DND-41 (cell line): ENCODE data around the gene MDM2.

Experiments used
- ATAC-seq: fragments of 200-7000 bp; cut with Tn5 transposase; 3 replicates; pipeline ENCODE4 v1.9.1; 2021; ENCODE audit warnings: low read depth; ENCODE audit not compliant: insufficient read depth
- DNase-seq: peaks from one replicate; pipeline ENCODE4 v3.0.0-alpha.2; 2020
- H2AFZ ChIP-seq: 2 replicates; pipeline ENCODE4 v1.6.0; 2012; ENCODE audit warnings: low read depth, low read length
- H3K27ac ChIP-seq: 2 replicates; pipeline ENCODE4 v1.5.1; 2012; ENCODE audit warnings: low read length, inconsistent platforms
- H3K27me3 ChIP-seq: fragments of 200-600 bp; sonication (generic); 2 replicates; pipeline ENCODE4 v1.6.0; 2012; ENCODE audit warnings: low read length, mild to moderate bottlenecking, inconsistent platforms; ENCODE audit not compliant: insufficient read depth, poor library complexity
- H3K36me3 ChIP-seq: 2 replicates; pipeline ENCODE4 v1.5.1; 2012; ENCODE audit warnings: low read length, inconsistent platforms; ENCODE audit not compliant: insufficient read depth
- H3K4me1 ChIP-seq: 2 replicates; pipeline ENCODE4 v1.5.1; 2012; ENCODE audit warnings: mild to moderate bottlenecking, low read length; ENCODE audit not compliant: insufficient read depth
- H3K4me2 ChIP-seq: 2 replicates; pipeline ENCODE4 v1.6.0; 2012; ENCODE audit warnings: mild to moderate bottlenecking, moderate library complexity, low read length, inconsistent platforms; ENCODE audit not compliant: insufficient read depth
- H3K4me3 ChIP-seq, 2 experiments: fragments of 200-600 bp in 1 of 2; shearing (Covaris generic) in 1 of 2; 2 replicates each; pipeline ENCODE4 v1.5.1; 2012 to 2016; ENCODE audit warnings: inconsistent platforms in 2 of 2, low read length in 2 of 2, mild to moderate bottlenecking in 2 of 2, low read depth in 1 of 2, moderate library complexity in 1 of 2
- H3K79me2 ChIP-seq: 2 replicates; pipeline ENCODE4 v1.6.0; 2012; ENCODE audit warnings: low read length, inconsistent platforms; ENCODE audit not compliant: insufficient read depth
- H3K9ac ChIP-seq: 2 replicates; pipeline ENCODE4 v1.6.0; 2012; ENCODE audit warnings: low read depth, mild to moderate bottlenecking, inconsistent platforms, low read length, moderate library complexity
- H3K9me3 ChIP-seq: 2 replicates; pipeline ENCODE4 v1.5.1; 2012; ENCODE audit warnings: low read length, moderate library complexity, mild to moderate bottlenecking, inconsistent platforms; ENCODE audit not compliant: insufficient read depth, severe bottlenecking
- H4K20me1 ChIP-seq: 2 replicates; pipeline ENCODE4 v1.6.0; 2012; ENCODE audit warnings: low read length; ENCODE audit not compliant: insufficient read depth
- CTCF ChIP-seq: IDR thresholded peaks from 2 replicates; pipeline ENCODE4 v1.5.1; 2012; ENCODE audit warnings: borderline replicate concordance, low read length, moderate library complexity, mild to moderate bottlenecking; ENCODE audit not compliant: poor library complexity, severe bottlenecking; ENCODE audit errors: extremely low read depth
- EZH2 ChIP-seq: IDR thresholded peaks from 3 replicates; pipeline ENCODE4 v1.6.1; 2012; ENCODE audit warnings: borderline replicate concordance, low read depth, mild to moderate bottlenecking, moderate library complexity, low read length, inconsistent platforms; ENCODE audit not compliant: severe bottlenecking

The MDM2 gene

GRCh38 chr12:68793436-68793835 lies 14.5 kb upstream of the MDM2 start:
- H3K27me3 ChIP-seq: no peaks in the 10 kb centered on the region
- ATAC-seq (no peak), DNase-seq (no peak)
- TF ChIP-seq CTCF: no peak
- TF ChIP-seq EZH2: no peak
- no peak overlapping the region for H2AFZ ChIP-seq
- H3K36me3 ChIP-seq: no peaks in the 10 kb centered on the region
- H3K27ac ChIP-seq: no peak overlapping the region
- no peaks in the 10 kb centered on the region for H4K20me1 ChIP-seq
- H3K4me2 ChIP-seq: no peak overlapping the region
- H3K4me1 ChIP-seq: no peaks in the 10 kb centered on the region
- no peaks in the 10 kb centered on the region for H3K79me2 ChIP-seq
- no peak overlapping the region for H3K4me3 ChIP-seq
- no peaks in the 10 kb centered on the region for H3K9me3 ChIP-seq
- H3K9ac ChIP-seq: no peak overlapping the region

- H3K4me1 ChIP-seq: no peaks in the 10 kb centered on the region
- H3K79me2 ChIP-seq: no peaks in the 10 kb centered on the region
- H4K20me1 ChIP-seq: no peaks in the 10 kb centered on the region
- H3K9me3 ChIP-seq: no peaks in the 10 kb centered on the region
- H2AFZ ChIP-seq: no peak overlapping the region
- no peak overlapping the region for H3K27ac ChIP-seq
- no peak overlapping the region for H3K4me2 ChIP-seq
- DNase-seq (no peak), ATAC-seq (no peak)
- no peak overlapping the region for H3K9ac ChIP-seq
- no peaks in the 10 kb centered on the region for H3K36me3 ChIP-seq
- no peaks in the 10 kb centered on the region for H3K27me3 ChIP-seq
- no peak overlapping the region for H3K4me3 ChIP-seq
- TF ChIP-seq EZH2: no peak
- no peak for TF ChIP-seq CTCF
Observed at GRCh38 chr12:68793975-68794652, 13.9 kb upstream of the MDM2 start.

- H3K27me3 ChIP-seq: no peaks in the 10 kb centered on the region
- DNase-seq (no peak), ATAC-seq (no peak)
- H3K4me2 ChIP-seq: no peak overlapping the region
- no peaks in the 10 kb centered on the region for H3K9me3 ChIP-seq
- no peak overlapping the region for H2AFZ ChIP-seq
- H3K36me3 ChIP-seq: no peaks in the 10 kb centered on the region
- H3K79me2 ChIP-seq: no peaks in the 10 kb centered on the region
- no peak overlapping the region for H3K9ac ChIP-seq
- H3K27ac ChIP-seq: no peak overlapping the region
- H3K4me3 ChIP-seq: no peak overlapping the region
- H3K4me1 ChIP-seq: no peaks in the 10 kb centered on the region
- TF ChIP-seq CTCF (no peak), EZH2 (no peak)
- H4K20me1 ChIP-seq: no peaks in the 10 kb centered on the region
Observed at GRCh38 chr12:68794653-68795251, 13.2 kb upstream of the MDM2 start.
